GM21825 (cell line): Measurements from ENCODE around the gene FERMT1.

Experiments used
- ATAC-seq: cut with Tn5 transposase; IDR thresholded peaks from one replicate; pipeline ENCODE4 v1.9.1; 2021; ENCODE audit warnings: mild to moderate bottlenecking, moderate library complexity; ENCODE audit not compliant: unreplicated experiment

Gene FERMT1

DNA sequence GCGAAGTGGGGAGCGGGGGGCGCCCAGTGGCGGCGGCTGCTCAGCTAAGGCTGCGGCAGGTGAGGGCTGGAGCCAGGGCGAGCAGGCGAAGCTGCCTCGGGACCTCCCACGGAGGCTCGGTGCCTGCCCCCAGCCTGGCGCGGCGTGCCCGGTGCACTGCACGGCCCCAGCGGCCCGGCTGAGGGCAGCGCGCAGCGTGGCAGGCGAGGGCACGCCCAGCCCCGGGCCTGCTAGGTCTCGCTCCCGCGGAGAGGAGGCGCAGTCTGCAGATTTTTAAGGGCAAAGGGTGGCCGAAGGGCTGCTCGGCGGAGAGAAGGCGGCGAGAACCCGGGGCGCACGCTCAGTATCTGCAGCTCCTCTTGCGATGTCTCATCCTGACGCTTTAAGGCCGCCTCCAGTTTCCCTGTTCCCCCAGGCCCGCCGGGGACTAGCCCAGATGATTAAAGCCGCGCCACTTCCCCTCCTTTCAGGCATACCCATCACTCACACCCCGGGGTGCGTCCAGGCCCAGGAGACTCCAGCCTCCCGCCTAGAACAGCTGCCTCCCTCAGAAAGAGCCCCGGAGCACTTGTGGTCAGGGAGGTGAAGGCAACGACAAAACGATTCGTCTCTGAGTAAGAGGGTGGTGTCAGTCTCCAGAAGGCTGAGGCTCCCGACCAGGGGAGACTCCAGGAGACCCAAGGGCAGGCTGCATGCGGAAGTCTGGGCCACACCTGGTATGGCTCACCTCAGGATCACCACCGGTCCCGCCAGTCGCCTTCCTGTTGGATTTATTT lies at the start of gene FERMT1:
FERMT1 (minus strand) TSS at position 158 of the 776 bp plus-strand sequence. CDS start 3,476 bp downstream, outside the sequence.
- no peak for ATAC-seq

GRCh38 chr20:6169251-6169650 lies 46.4 kb upstream of the FERMT1 start:
- ATAC-seq: no peak

DNA sequence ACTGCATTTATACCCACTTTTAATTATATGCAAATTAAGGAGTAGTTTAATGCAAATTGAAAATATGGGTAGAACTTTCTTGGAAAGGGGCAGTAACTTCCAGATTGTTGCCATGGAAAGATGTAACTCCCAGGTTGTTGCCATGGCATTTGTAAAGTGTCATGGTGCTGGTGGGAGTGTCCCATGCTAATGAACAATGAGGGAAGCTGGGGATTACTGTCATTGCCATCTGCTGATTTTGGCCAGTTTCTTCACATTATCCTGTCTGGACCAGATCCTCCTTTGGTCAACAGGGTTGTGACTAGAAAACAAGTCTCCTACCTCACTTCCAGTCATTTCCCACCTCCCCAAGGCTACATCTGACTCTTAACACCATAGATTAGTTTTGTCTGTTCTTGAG lies 45.4 kb upstream of the FERMT1 start:
- ATAC-seq: no peak

- no peak for ATAC-seq
Observed at GRCh38 chr20:6165346-6165745, 42.5 kb upstream of the FERMT1 start.

DNA sequence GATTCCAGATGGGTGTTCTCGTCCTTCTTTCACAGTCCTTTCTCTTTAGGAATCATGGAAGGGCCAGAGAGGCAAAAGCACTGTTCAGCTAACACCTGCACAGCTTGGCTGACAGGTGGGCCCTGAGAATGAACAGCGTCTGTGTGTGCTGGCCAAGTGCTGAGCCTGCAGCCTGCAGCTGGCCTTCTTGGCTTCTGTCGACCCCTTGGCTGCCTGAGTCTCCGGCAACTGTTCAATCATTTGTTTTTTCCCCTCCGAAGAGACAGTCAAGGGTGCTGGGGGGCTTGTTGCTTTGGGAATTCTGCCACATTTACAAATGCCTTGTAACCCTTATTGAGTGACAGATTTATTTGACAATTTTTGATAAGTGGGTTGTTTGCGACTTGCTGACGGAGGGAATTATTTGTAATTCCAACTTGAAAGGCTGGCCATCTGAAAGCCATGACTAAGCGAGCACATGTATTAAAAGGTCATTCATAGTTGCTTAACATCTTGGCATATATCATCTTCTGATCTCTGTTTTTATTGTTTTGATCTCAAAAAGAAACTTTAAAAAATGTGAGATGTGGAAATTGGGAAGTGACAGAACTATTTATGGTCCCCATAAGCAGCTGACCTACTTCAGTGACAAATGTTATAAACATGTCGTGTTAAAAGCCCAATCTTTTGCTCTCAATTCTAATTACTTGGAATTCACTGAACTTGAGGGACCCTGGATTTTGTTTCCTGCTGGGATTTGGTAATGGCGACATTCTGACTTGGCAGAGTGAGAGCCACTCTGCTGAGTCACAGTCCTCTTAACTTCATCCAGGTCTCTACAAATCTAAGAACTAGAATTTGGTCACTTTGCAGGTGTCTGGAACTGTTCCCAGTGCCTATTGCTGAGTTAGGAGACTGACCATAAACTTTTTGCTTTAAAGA lies 41.9 kb upstream of the FERMT1 start:
- no peak for ATAC-seq

DNA sequence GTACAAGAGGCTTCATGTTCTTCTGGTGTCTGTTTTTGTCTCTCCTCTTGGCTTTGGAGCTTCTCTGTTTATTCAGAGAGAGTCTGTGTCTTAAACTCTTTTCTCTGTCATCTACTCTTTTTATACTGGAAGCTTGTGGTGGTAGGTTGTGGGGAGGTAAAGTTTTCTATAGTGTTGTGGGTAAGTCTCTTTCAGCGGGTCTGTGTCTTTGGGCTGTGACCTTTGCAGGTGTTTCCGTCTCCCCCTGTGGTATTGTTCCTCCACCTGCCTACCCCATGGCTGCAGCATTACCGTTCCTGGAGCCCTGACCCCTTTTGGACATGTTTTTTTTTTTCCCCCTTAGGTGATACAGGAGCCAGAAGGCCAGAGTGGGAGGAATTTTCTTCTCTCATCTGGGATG lies 37.9 kb upstream of the FERMT1 start:
- no peak for ATAC-seq

DNA sequence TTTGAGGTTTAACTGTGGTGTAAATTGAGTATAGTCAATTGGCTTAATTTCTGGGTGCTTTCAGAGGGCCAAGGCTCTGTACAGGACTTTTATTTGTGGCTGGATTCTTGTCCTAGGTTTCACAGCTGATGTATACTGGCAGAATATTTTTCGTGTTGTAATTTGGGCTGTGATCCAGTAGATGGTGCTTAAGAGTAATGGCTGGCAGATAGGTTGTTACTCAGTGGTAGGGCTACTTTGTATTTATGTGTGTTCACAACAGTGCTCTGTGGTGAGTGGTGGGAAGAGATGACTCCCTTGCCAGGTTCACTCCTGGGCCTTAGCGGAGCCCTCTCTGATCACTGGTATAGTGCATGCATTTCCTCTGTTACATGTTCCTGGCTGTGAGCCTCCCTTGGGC lies 34.5 kb upstream of the FERMT1 start:
- no peak for ATAC-seq

GRCh38 chr20:6152777-6153176 lies 29.9 kb upstream of the FERMT1 start:
- ATAC-seq: no peak

- ATAC-seq: no peak
Observed at GRCh38 chr20:6148073-6148472, 25.2 kb upstream of the FERMT1 start.

- peak; percentile 52 for ATAC-seq
Observed at GRCh38 chr20:6142348-6142993, 19.6 kb upstream of the FERMT1 start.

- no peak for ATAC-seq
Observed at GRCh38 chr20:6140947-6141346, 18.1 kb upstream of the FERMT1 start.

GRCh38 chr20:6135347-6135746 lies 12.5 kb upstream of the FERMT1 start:
- ATAC-seq: no peak

GRCh38 chr20:6134592-6134991 lies 11.8 kb upstream of the FERMT1 start:
- no peak for ATAC-seq

GRCh38 chr20:6130045-6130444 lies 7.2 kb upstream of the FERMT1 start:
- ATAC-seq: no peak

GRCh38 chr20:6127825-6128224 lies 5.0 kb upstream of the FERMT1 start:
- no peak for ATAC-seq

- no peak for ATAC-seq
Observed at GRCh38 chr20:6126846-6127245, 4.0 kb upstream of the FERMT1 start.

DNA sequence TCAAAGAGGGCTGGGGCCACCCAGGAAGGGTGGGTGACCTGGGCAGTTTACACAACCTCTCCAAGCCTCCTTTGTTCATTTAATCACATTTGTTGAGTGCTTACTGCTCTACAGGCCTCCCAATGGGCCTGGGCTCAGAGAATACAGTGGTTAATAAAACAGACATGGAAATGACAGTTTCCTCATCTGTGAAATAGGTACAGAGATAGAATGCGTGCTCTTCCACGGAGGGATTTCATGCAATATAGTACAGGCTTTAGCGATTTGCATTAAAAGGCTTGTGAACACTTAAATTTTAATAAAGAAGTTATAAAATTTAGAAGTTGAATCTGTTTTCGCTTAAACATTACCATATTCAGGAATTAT lies 802 bp upstream of the FERMT1 start:
- no peak for ATAC-seq

DNA sequence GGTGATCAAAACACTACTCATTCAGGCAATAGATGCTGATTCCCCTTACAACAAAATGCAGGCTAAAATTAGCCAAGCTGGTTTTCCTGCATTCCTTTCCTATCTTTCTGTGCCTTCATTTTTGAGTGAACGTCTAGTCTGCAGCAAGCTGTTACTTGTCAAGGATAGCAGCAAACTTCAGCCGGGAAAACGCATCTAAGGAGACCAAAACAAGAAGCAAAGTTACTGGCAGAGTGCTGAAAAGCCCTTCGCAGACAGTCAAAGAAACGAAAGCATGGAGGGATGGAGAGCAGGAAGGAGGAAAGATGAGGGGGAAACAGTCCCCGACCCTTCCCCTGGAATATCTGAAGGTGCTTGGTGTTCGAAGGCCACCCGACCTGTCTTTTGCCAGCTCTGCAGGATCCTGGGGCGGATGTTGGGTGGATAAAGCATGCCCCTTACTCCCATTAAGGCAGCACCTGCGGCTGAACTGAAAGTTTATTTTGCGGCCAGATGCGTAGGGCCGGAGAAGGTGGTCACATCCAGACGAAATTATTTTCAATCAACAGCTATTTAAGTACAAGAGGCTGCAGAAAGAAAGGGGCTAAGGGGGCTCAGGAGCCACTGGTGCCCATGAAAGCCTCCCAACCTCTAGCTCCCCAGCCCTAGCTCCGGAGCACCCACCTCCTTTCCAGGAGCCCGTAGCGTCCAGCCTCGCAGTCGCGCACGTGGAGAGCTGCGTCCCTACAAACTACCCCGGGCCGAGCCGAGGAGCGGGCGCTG lies 538 bp downstream of the FERMT1 start:
- no peak for ATAC-seq

DNA sequence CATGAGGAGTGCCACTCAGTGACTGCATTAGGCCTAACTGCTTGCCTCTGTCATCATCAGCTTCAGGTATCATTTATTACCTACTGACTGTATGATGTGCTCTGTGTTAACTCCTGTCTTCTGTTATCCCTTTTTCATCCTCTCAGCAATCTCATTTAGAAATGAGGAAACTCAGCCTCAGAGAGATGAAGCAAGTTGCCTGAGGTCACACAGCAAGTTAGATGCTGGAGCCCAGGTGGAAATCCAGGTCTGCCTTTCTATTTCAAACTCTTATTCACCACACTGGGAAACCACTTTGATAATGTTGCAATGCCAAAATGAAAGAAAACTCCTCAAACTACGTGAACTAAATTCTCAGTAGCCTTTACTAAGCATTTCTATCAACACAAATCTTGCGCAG lies 1.3 kb downstream of the FERMT1 start:
- ATAC-seq: no peak

GRCh38 chr20:6120491-6120988 lies 2.3 kb downstream of the FERMT1 start:
- no peak for ATAC-seq

DNA sequence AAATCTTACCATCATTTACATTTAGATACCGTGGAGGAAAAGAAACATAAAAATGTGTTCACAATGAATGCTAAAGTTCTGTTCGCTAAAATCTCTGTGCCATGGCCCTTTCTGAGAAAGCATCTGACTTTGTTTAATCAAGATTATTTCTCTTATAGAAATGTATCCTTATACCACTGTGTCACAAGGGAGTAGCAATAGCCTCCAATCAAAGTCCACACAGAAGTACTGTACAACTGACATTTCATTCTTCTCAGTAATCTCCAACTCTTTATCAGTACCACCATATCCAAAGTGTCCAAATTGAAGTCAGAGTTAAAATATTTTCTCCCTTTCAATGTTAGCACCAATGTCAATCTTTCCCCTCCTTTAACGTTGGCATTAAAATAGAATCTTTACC lies 6.1 kb downstream of the FERMT1 start:
- no peak for ATAC-seq
